H9 (cell line): ENCODE measurements around the gene SETBP1. TPM values are rescaled to one million over a fixed set of nuclear protein-coding genes. Genes with fewer than 3 reads are reported as not detected.

Experiments used
- DNase-seq: peaks from one replicate; pipeline ENCODE4 v3.0.0-alpha.2; 2017
- H2AFZ ChIP-seq: one replicate; pipeline ENCODE4 v1.6.1; 2013; ENCODE audit warnings: mild to moderate bottlenecking, low read length, control low read depth, moderate library complexity
- H2AK5ac ChIP-seq: 2 replicates; pipeline ENCODE4 v1.6.1; 2013; ENCODE audit warnings: low read length, control low read depth, mixed read lengths; ENCODE audit not compliant: insufficient read length
- H2BK120ac ChIP-seq: one replicate; pipeline ENCODE4 v1.6.1; 2013; ENCODE audit warnings: low read depth, mild to moderate bottlenecking, low read length, control low read depth, inconsistent platforms; ENCODE audit not compliant: poor library complexity, severe bottlenecking
- H2BK12ac ChIP-seq: 2 replicates; pipeline ENCODE4 v1.6.1; 2013; ENCODE audit warnings: low read length, control low read depth, mixed read lengths, low read depth; ENCODE audit not compliant: insufficient read length
- H2BK15ac ChIP-seq: 2 replicates; pipeline ENCODE4 v1.6.1; 2013; ENCODE audit warnings: low read depth, low read length, control low read depth
- H2BK20ac ChIP-seq: one replicate; pipeline ENCODE4 v1.6.1; 2013; ENCODE audit warnings: low read depth, mild to moderate bottlenecking, low read length, control low read depth, inconsistent platforms; ENCODE audit not compliant: poor library complexity, severe bottlenecking
- H2BK5ac ChIP-seq: 2 replicates; pipeline ENCODE4 v1.6.1; 2013; ENCODE audit warnings: low read length, control low read depth, mixed read lengths; ENCODE audit not compliant: insufficient read length
- H3K14ac ChIP-seq: 2 replicates; pipeline ENCODE4 v1.6.1; 2013; ENCODE audit warnings: low read length, control low read depth; ENCODE audit not compliant: insufficient read depth
- H3K18ac ChIP-seq: 2 replicates; pipeline ENCODE4 v1.6.1; 2013; ENCODE audit warnings: low read depth, mild to moderate bottlenecking, mixed read lengths, low read length, control low read depth; ENCODE audit not compliant: insufficient read length
- H3K23ac ChIP-seq: 2 replicates; pipeline ENCODE4 v1.6.1; 2013; ENCODE audit warnings: low read length, control low read depth, mixed read lengths, low read depth; ENCODE audit not compliant: insufficient read length
- H3K23me2 ChIP-seq: 2 replicates; pipeline ENCODE4 v1.6.1; 2013; ENCODE audit warnings: low read depth, mild to moderate bottlenecking, mixed read lengths, low read length, control low read depth; ENCODE audit not compliant: insufficient read length, poor library complexity, severe bottlenecking
- H3K27ac ChIP-seq: 2 replicates; pipeline ENCODE4 v1.5.1; 2013; ENCODE audit warnings: low read length, control low read depth, mixed read lengths, low read depth; ENCODE audit not compliant: insufficient read length
- H3K27me3 ChIP-seq: 2 replicates; pipeline ENCODE4 v1.6.1; 2013; ENCODE audit warnings: low read length, control low read depth, inconsistent platforms; ENCODE audit not compliant: insufficient read depth
- H3K4ac ChIP-seq: 2 replicates; pipeline ENCODE4 v1.6.1; 2013; ENCODE audit warnings: low read depth, mild to moderate bottlenecking, control low read depth, inconsistent platforms, low read length, moderate library complexity
- H3K4me1 ChIP-seq: 2 replicates; pipeline ENCODE4 v1.6.1; 2013; ENCODE audit warnings: low read length, control low read depth, inconsistent platforms; ENCODE audit not compliant: insufficient read depth
- H3K4me2 ChIP-seq: 2 replicates; pipeline ENCODE4 v1.6.1; 2013; ENCODE audit warnings: low read length, control low read depth, mixed read lengths; ENCODE audit not compliant: insufficient read length, insufficient read depth
- H3K56ac ChIP-seq: 2 replicates; pipeline ENCODE4 v1.6.1; 2013; ENCODE audit warnings: low read depth, mild to moderate bottlenecking, mixed read lengths, low read length, control low read depth; ENCODE audit not compliant: insufficient read length
- H3K79me1 ChIP-seq: 2 replicates; pipeline ENCODE4 v1.6.1; 2013; ENCODE audit warnings: low read depth, mild to moderate bottlenecking, moderate library complexity, low read length, control low read depth, inconsistent platforms; ENCODE audit not compliant: insufficient read depth, poor library complexity, severe bottlenecking
- H3K79me2 ChIP-seq: 2 replicates; pipeline ENCODE4 v1.6.1; 2013; ENCODE audit warnings: low read length, control low read depth, inconsistent platforms; ENCODE audit not compliant: insufficient read depth
- H3K9ac ChIP-seq: 2 replicates; pipeline ENCODE4 v1.6.1; 2013; ENCODE audit warnings: low read length, control low read depth, mixed read lengths; ENCODE audit not compliant: insufficient read length; ENCODE audit errors: extremely low read depth
- H3K9me3 ChIP-seq: one replicate; pipeline ENCODE4 v1.6.1; 2013; ENCODE audit warnings: low read depth, low read length, inconsistent platforms; ENCODE audit not compliant: control insufficient read depth
- H3T11ph ChIP-seq: one replicate; pipeline ENCODE4 v1.6.1; 2013; ENCODE audit warnings: mild to moderate bottlenecking, low read length, control low read depth, inconsistent platforms
- H4K20me1 ChIP-seq: one replicate; pipeline ENCODE4 v1.6.1; 2013; ENCODE audit not compliant: control insufficient read depth, insufficient read length, insufficient read depth
- H4K5ac ChIP-seq: 2 replicates; pipeline ENCODE4 v1.6.1; 2013; ENCODE audit warnings: low read depth, mild to moderate bottlenecking, mixed read lengths, low read length, control low read depth; ENCODE audit not compliant: insufficient read length
- H4K8ac ChIP-seq: replicated peaks from 2 replicates; pipeline ENCODE4 v1.6.1; 2013; ENCODE audit warnings: low read length, control low read depth, mixed read lengths, low read depth; ENCODE audit not compliant: insufficient read length
- H4K91ac ChIP-seq: 2 replicates; pipeline ENCODE4 v1.6.1; 2013; ENCODE audit warnings: low read depth, mild to moderate bottlenecking, moderate library complexity, mixed read lengths, low read length, control low read depth; ENCODE audit not compliant: insufficient read length
- H3K27ac Mint-ChIP-seq, 3 experiments: 2 replicates in 2 of 3; 3 replicates in 1 of 3; pipeline ENCODE4 v1.8.0; 2020 to 2021; ENCODE audit warnings: mixed read lengths in 3 of 3, mild to moderate bottlenecking in 1 of 3, moderate library complexity in 1 of 3
- H3K27me3 Mint-ChIP-seq: 2 replicates; pipeline ENCODE4 v1.8.0; 2021; ENCODE audit warnings: low read depth, mild to moderate bottlenecking, moderate library complexity, mixed read lengths
- H3K36me3 Mint-ChIP-seq, 3 experiments: 2 replicates in 2 of 3; 3 replicates in 1 of 3; pipeline ENCODE4 v1.8.0; 2020 to 2021; ENCODE audit warnings: low read depth in 3 of 3, mixed read lengths in 3 of 3; ENCODE audit not compliant: insufficient read depth in 1 of 3
- H3K4me1 Mint-ChIP-seq, 2 experiments: 2 replicates each; pipeline ENCODE4 v1.8.0; 2020; ENCODE audit warnings: mixed read lengths in 2 of 2
- H3K4me3 Mint-ChIP-seq, 2 experiments: 2 replicates in 1 of 2; 3 replicates in 1 of 2; pipeline ENCODE4 v1.8.0; 2020 to 2021; ENCODE audit warnings: mild to moderate bottlenecking in 2 of 2, mixed read lengths in 2 of 2, moderate library complexity in 1 of 2
- H3K9me3 Mint-ChIP-seq, 2 experiments: 2 replicates in 1 of 2; 3 replicates in 1 of 2; pipeline ENCODE4 v1.8.0; 2020; ENCODE audit warnings: mild to moderate bottlenecking in 2 of 2, mixed read lengths in 2 of 2, moderate library complexity in 1 of 2
- CTCF ChIP-seq: fragments of 200-600 bp; sonication (generic); conservative IDR thresholded peaks from 3 replicates; pipeline ENCODE4 v1.8.0; 2021; ENCODE audit warnings: antibody characterized with exemption, mild to moderate bottlenecking
- WGBS: extraction: QIAGEN DNeasy Blood & Tissue Kit; methylation state at CpG from one replicate; pipeline ENCODE4 v1.1.7; 2013; ENCODE audit warnings: missing lambda C conversion rate, low lambda C conversion rate, mixed read lengths; ENCODE audit not compliant: insufficient read length; ENCODE audit errors: extremely low coverage; 5-methylcytosine and 5-hydroxymethylcytosine counted together
- total RNA-seq: library from RNA; stranded (reverse); gene quantifications from 2 replicates; pipeline ENCODE4 v1.2.1, GENCODE V29; 2021

SETBP1 gene
- total RNA-seq, 1 experiment from 2014 or later: 4.6 TPM

- H4K91ac ChIP-seq: no peak overlapping the region
- no peaks in the 10 kb centered on the region; the same call in 1 of the 2 replicates for H3K4me1 ChIP-seq
- H3K4me1 Mint-ChIP-seq: peaks cover 6 to 11% of the 10 kb centered on the region in 2 experiments; a peak in 3 of 4 replicates
- H3K56ac ChIP-seq: no peak overlapping the region
- H2BK5ac ChIP-seq: no peak overlapping the region
- H3K4me2 ChIP-seq: no peak overlapping the region
- no peak overlapping the region for H2BK20ac ChIP-seq
- no peak overlapping the region for H3K4me3 Mint-ChIP-seq
- peaks cover 11 to 17% of the 10 kb centered on the region in 2 experiments for H3K9me3 Mint-ChIP-seq
- H3K9ac ChIP-seq: no peak overlapping the region
- no CpG with 5 or more reads among the region's 4 CpGs for WGBS
- H3K27me3 ChIP-seq: no peaks in the 10 kb centered on the region
- DNase-seq: no peak
- H2AK5ac ChIP-seq: no peak overlapping the region
- H2BK120ac ChIP-seq: no peak overlapping the region
- TF ChIP-seq CTCF: no peak
- no peaks in the 10 kb centered on the region for H3K9me3 ChIP-seq
- H2BK15ac ChIP-seq: no peak overlapping the region
- H3K27ac Mint-ChIP-seq: no peak overlapping the region
- no peak overlapping the region for H2BK12ac ChIP-seq
- H3K23ac ChIP-seq: no peak overlapping the region
- no peaks in the 10 kb centered on the region for H3K27me3 Mint-ChIP-seq
- no peak overlapping the region for H3K18ac ChIP-seq
- no peaks in the 10 kb centered on the region for H3K79me2 ChIP-seq
- H3T11ph ChIP-seq: no peak overlapping the region
- H3K79me1 ChIP-seq: no peaks in the 10 kb centered on the region
- H4K5ac ChIP-seq: no peak overlapping the region
- H3K4ac ChIP-seq: no peak overlapping the region
- no peak overlapping the region for H3K27ac ChIP-seq
- no peak overlapping the region for H4K8ac ChIP-seq
- H4K20me1 ChIP-seq: no peaks in the 10 kb centered on the region
- H3K23me2 ChIP-seq: no peaks in the 10 kb centered on the region
- no peak overlapping the region for H3K14ac ChIP-seq
- no peak overlapping the region for H2AFZ ChIP-seq
- peaks cover 6 to 16% (median 9%) of the 10 kb centered on the region in 3 experiments for H3K36me3 Mint-ChIP-seq
Observed at GRCh38 chr18:44893045-44893706, 212.5 kb downstream of the SETBP1 start.
